Duodenal mucosa (tissue), 2 donors: Measurements from ENCODE around the gene MFAP4.

Source experiments
- H3K27ac ChIP-seq: one replicate; pipeline ENCODE4 v1.7.0; 2013; ENCODE audit warnings: low read depth, low read length
- H3K27me3 ChIP-seq, 2 donors: one replicate each; pipeline ENCODE4 v1.7.0; 2013; ENCODE audit warnings: low read length in 2 of 2, control low read depth in 1 of 2; ENCODE audit not compliant: insufficient read depth in 2 of 2, control insufficient read depth in 1 of 2
- H3K36me3 ChIP-seq, 2 donors: one replicate each; pipeline ENCODE4 v1.7.0; 2013; ENCODE audit warnings: low read length in 2 of 2, control low read depth in 1 of 2; ENCODE audit not compliant: insufficient read depth in 2 of 2, control insufficient read depth in 1 of 2
- H3K4me1 ChIP-seq, 2 donors: one replicate each; pipeline ENCODE4 v1.7.0; 2013; ENCODE audit warnings: low read length in 2 of 2, control low read depth in 1 of 2; ENCODE audit not compliant: insufficient read depth in 2 of 2, control insufficient read depth in 1 of 2
- H3K4me3 ChIP-seq, 2 donors: one replicate each; pipeline ENCODE4 v1.7.0; 2013; ENCODE audit warnings: low read length in 2 of 2, low read depth in 1 of 2
- H3K9ac ChIP-seq, 2 donors: one replicate each; pipeline ENCODE4 v1.7.0; 2013; ENCODE audit warnings: low read length in 2 of 2, low read depth in 1 of 2
- H3K9me3 ChIP-seq, 2 donors: one replicate each; pipeline ENCODE4 v1.7.0; 2013; ENCODE audit warnings: low read length in 2 of 2, control low read depth in 1 of 2; ENCODE audit not compliant: control insufficient read depth in 1 of 2

MFAP4 gene

GRCh38 chr17:19378416-19379360 lies 8.3 kb downstream of the MFAP4 start, which contains the start of gene MAPK7:
Gene MAPK7 (plus strand): TSS chr17:19378498. CDS start chr17:19378901, 403 bp downstream.
- Histone ChIP-seq H3K9me3 (no peaks in the 10 kb centered on the region), H3K9ac (peak within 1 kb of the TSS; percentile 76 to 92), H3K27me3 (no peaks in the 10 kb centered on the region), H3K4me1 (peaks cover 15 to 18% of the 10 kb centered on the region in 2 donors), H3K27ac (peak within 1 kb of the TSS; percentile 97), H3K36me3 (peaks cover 26 to 42% of the 10 kb centered on the region in 2 donors), H3K4me3 (peak within 1 kb of the TSS; percentile 78 to 91)

- H3K36me3 ChIP-seq: peaks cover 19 to 33% of the 10 kb centered on the region in 2 donors
- H3K4me1 ChIP-seq: peaks cover 13 to 17% of the 10 kb centered on the region in 2 donors
- H3K27ac ChIP-seq: peak overlapping the region; percentile 97
- no peaks in the 10 kb centered on the region for H3K9me3 ChIP-seq
- no peaks in the 10 kb centered on the region for H3K27me3 ChIP-seq
- H3K9ac ChIP-seq: peak overlapping the region; percentile 76 to 92
- peak overlapping the region; percentile 78 to 91 for H3K4me3 ChIP-seq
Observed at GRCh38 chr17:19377602-19378415, 9.2 kb downstream of the MFAP4 start.

GRCh38 chr17:19376811-19377210 lies 10.2 kb downstream of the MFAP4 start:
- H3K4me3 ChIP-seq: peak overlapping the region; percentile 78 to 91
- H3K9ac ChIP-seq: peak overlapping the region; percentile 76 to 92
- peaks cover 13 to 24% of the 10 kb centered on the region in 2 donors for H3K36me3 ChIP-seq
- peaks cover 13 to 17% of the 10 kb centered on the region in 2 donors for H3K4me1 ChIP-seq
- no peak overlapping the region for H3K27ac ChIP-seq
- no peaks in the 10 kb centered on the region for H3K27me3 ChIP-seq
- no peaks in the 10 kb centered on the region for H3K9me3 ChIP-seq

- Histone ChIP-seq H3K36me3 (peaks cover 10 to 13% of the 10 kb centered on the region in 2 donors), H3K9ac (no peak overlapping the region), H3K4me3 (no peak overlapping the region), H3K27me3 (no peaks in the 10 kb centered on the region), H3K9me3 (no peaks in the 10 kb centered on the region), H3K4me1 (peaks cover 13 to 27% of the 10 kb centered on the region in 2 donors), H3K27ac (no peak overlapping the region)
Observed at GRCh38 chr17:19375732-19376131, 11.3 kb downstream of the MFAP4 start.

- H3K27me3 ChIP-seq: no peaks in the 10 kb centered on the region
- no peaks in the 10 kb centered on the region for H3K9me3 ChIP-seq
- H3K27ac ChIP-seq: no peak overlapping the region
Observed at GRCh38 chr17:19374136-19374535, 12.9 kb downstream of the MFAP4 start.

GRCh38 chr17:19372866-19373504 lies 14.0 kb downstream of the MFAP4 start:
- H3K27me3 ChIP-seq: no peaks in the 10 kb centered on the region
- no peaks in the 10 kb centered on the region for H3K36me3 ChIP-seq
- peaks cover 14 to 31% of the 10 kb centered on the region in 2 donors for H3K4me1 ChIP-seq
- no peak overlapping the region for H3K27ac ChIP-seq
- no peak overlapping the region for H3K4me3 ChIP-seq
- no peak overlapping the region for H3K9ac ChIP-seq
- no peaks in the 10 kb centered on the region for H3K9me3 ChIP-seq

More at GRCh38 chr17:19374136-19374535, 12.9 kb downstream of the MFAP4 start:
- Histone ChIP-seq H3K4me3 (no peak overlapping the region), H3K36me3 (no peaks in the 10 kb centered on the region), H3K4me1 (peaks cover 10 to 31% of the 10 kb centered on the region in 2 donors), H3K9ac (no peak overlapping the region)

GRCh38 chr17:19372439-19372838 lies 14.6 kb downstream of the MFAP4 start:
- Histone ChIP-seq H3K4me1 (peaks cover 14 to 31% of the 10 kb centered on the region in 2 donors), H3K4me3 (no peak overlapping the region), H3K9ac (no peak overlapping the region), H3K9me3 (no peaks in the 10 kb centered on the region), H3K27ac (no peak overlapping the region), H3K36me3 (no peaks in the 10 kb centered on the region), H3K27me3 (no peaks in the 10 kb centered on the region)

GRCh38 chr17:19372011-19372370 lies 15.0 kb downstream of the MFAP4 start:
- no peaks in the 10 kb centered on the region for H3K36me3 ChIP-seq
- H3K27me3 ChIP-seq: no peaks in the 10 kb centered on the region
- no peak overlapping the region for H3K27ac ChIP-seq
- H3K9ac ChIP-seq: no peak overlapping the region
- no peak overlapping the region for H3K4me3 ChIP-seq
- peaks cover 12 to 29% of the 10 kb centered on the region in 2 donors for H3K4me1 ChIP-seq
- H3K9me3 ChIP-seq: no peaks in the 10 kb centered on the region

- no peak overlapping the region for H3K4me3 ChIP-seq
- H3K9me3 ChIP-seq: no peaks in the 10 kb centered on the region
- H3K4me1 ChIP-seq: peaks cover 10 to 26% of the 10 kb centered on the region in 2 donors
- no peak overlapping the region for H3K27ac ChIP-seq
- no peak overlapping the region for H3K9ac ChIP-seq
- no peaks in the 10 kb centered on the region for H3K27me3 ChIP-seq
- H3K36me3 ChIP-seq: no peaks in the 10 kb centered on the region
Observed at GRCh38 chr17:19371259-19372010, 15.6 kb downstream of the MFAP4 start.
